GM12873 (cell line): ENCODE measurements around the gene TMEM158.

Source experiments
- TF ChIP-seq, protein P1 (sequence below): IDR thresholded peaks from 2 replicates; pipeline ENCODE4 v1.5.1; 2012; ENCODE audit warnings: low read depth, mild to moderate bottlenecking, moderate library complexity, low read length, control low read depth; ENCODE audit not compliant: insufficient read depth; ENCODE audit errors: missing control alignments

TMEM158 gene

DNA sequence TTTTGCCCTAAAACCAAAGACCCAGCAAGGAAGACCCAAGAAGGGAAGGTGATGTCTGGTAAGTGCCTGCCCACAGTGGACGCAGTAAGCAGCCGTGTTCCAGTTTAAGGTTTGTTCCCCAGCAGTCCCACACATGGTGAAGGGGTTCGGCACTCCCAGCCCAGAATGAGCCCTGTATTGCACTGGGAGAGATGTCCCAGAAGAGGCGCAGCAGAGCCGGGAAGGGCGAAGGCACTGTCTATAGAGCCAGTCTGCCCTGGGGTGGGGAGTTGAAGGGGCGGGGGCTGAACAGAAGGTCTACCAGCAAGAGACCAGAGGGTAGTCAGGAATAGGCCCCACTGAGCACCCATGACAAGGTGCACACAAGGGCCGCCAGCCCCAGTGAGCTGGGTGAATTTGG lies 6.4 kb downstream of the TMEM158 start:
- TF ChIP-seq, protein P1, sequence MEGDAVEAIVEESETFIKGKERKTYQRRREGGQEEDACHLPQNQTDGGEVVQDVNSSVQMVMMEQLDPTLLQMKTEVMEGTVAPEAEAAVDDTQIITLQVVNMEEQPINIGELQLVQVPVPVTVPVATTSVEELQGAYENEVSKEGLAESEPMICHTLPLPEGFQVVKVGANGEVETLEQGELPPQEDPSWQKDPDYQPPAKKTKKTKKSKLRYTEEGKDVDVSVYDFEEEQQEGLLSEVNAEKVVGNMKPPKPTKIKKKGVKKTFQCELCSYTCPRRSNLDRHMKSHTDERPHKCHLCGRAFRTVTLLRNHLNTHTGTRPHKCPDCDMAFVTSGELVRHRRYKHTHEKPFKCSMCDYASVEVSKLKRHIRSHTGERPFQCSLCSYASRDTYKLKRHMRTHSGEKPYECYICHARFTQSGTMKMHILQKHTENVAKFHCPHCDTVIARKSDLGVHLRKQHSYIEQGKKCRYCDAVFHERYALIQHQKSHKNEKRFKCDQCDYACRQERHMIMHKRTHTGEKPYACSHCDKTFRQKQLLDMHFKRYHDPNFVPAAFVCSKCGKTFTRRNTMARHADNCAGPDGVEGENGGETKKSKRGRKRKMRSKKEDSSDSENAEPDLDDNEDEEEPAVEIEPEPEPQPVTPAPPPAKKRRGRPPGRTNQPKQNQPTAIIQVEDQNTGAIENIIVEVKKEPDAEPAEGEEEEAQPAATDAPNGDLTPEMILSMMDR = no peak

DNA sequence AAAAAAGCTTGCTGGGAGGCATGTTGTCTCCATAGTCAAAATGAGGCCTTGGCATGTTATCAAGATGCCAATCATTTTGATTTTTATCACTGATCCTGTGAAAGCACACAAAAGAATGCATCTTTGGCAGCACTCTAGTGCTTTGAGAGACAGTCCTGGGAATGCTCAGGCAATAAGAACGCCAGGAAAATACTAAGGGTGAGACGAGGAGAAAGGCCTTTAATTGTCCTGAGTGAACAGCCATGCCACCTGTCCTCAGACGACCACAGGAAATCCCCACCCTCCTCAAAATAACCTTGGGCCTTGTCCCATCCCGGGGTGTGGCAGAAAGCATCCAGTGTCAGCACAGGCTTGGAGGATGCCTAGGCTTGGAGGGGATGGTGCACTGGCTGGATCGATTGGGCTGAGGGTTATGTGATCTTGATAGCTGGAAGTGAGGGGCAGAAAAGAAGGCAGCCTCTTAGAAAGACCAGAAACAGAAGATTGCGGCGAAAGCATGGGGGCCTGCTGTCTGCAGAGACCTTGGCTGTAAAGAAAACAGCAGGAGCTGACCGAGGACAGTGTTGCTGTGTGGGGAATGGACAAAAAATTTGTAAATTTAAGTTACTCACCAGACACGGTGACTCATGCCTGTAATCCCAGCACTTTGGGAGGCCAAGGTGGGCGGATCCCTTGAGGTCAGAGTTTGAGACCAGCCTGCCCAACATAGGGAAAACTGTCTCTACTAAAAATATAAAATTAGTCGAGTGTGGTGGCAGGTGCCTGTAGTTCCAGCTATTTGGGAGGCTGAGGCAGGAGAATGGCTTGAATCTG lies 7.3 kb downstream of the TMEM158 start:
- TF ChIP-seq, protein P1 = no peak

DNA sequence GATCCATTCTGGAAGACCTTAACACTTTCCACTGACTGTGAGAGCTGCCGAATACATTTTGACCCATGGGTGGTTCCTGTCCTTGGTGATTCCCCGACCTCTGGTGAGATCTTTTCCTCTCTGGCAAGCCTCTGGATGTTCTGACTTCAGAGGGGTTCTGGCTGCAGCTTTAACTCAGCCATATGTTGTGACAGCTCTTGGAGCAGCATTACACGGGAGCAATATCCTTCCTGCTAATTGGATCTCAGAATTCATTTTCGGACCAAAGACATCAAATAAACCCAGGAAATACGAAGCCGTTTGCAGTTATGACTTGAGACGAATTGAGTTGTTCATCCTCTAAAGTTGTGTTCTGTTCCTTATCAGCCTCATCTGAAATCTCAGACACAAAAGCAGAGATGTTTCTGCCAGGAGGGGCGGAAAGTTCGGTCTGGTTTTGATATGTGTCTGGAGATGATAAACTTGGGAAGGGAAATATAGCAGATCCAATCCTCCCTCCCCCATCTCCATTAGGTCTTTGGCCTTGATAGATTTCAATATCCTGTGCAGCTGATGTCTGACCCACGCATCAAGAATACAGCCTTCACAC lies 10.0 kb downstream of the TMEM158 start:
- TF ChIP-seq, protein P1 = no peak

DNA sequence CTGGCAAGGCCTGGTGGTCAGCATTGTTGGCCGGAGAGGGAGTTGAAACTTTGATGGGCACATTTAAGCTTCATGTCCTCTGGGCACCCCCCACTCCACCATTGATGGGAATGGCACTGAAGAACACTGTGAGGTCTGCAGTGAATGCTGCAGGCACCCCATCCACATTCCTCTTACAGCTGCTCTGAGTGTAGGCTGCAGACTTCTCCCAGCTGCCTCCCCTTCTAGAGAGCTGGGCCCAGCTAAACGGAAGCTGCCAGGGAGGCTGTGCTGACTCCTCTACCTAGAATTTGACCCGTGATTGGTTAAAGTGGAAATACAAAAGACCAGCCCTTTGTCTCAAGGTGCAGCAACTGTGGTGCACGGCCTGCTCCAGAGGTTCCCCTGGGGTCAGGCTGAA lies 10.6 kb downstream of the TMEM158 start:
- TF ChIP-seq, protein P1 = no peak

DNA sequence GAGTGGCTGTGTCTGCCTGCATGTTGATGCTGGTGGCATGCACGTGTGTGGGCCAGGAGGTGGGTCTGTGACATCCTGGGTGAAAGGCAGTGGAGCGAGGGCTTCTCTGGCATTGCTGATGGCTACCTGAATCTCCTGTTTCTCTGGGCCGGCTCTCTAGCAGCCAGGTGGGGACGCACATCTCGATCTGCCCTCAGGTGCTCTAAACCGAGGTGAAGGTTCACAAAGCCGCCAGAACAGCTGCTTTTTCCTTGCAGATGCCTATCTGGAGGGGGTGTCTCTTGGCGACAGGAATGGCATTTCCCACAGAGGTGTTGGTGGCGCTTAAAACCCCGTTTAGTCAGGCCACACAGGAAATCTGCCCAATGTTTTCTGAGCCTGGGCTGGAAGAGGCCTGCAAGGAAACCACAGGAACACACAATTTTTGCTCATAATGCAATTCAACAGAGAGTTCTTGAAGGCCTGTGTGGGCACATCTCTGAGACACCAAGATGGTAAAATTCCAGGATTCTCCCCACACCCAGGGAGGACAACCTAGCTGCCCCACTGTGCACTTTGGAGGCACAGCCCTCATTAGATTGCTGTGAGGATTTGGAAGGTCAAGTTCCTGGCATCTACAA lies 11.9 kb downstream of the TMEM158 start:
- TF ChIP-seq, protein P1 = no peak

DNA sequence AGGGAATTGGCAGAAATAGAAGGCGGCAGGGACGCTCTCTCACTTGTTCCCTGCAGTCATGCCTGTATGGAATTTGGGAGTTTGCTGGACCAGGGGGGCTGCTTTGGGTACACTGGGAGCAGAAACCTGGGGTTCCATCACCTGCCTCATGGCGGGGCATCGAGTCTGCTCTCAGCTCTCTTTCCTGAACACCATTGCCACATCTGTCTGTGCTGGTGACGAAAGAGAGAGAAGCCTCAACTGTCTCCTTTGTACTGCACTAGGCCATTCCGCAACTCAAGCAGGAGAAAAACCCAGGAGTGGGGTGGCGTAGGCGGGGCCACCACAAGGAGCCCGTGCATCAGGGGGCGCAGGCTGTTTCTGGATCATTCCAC lies 14.0 kb downstream of the TMEM158 start:
- TF ChIP-seq, protein P1 = no peak

DNA sequence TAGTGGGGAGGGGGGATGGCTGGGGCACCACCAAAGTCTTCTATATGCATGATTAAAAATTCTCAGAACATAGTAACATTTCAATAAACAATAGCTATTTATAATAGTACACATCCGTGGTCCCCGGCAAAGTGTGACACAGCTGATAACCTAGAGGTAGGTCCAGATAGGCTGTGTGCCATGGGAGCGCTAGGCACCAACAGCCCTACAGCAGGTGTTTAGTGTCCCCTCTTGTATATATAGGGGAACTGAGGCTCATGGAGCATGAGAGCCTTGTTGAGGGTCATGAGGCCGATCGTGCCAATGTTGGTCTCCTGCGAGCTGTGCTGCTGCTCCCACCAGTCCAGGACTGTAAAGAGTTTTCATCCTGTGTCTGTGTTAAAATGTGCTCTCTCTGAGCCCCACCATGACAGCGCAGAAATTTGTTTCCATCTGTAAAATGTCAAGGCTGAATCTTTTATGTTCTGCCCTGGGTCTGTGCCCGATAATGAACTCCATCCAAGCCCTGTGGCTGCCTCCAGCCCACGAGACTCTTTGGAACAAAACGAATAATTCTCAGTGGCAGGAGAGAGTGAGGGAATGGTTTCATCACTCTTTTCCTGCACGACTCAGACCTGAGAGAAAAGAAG lies 14.5 kb downstream of the TMEM158 start:
- TF ChIP-seq, protein P1 = no peak
